C4-2B (cell line): ENCODE results near the gene ALDH16A1.

Source experiments
- ZFX ChIP-seq: fragments of 450-650 bp; IDR thresholded peaks from 2 replicates; pipeline ENCODE4 v1.6.1; 2017
- TF ChIP-seq, protein P1 (sequence below): fragments of 450-650 bp; conservative IDR thresholded peaks from 2 replicates; pipeline ENCODE4 v1.5.1; 2017; ENCODE audit warnings: mild to moderate bottlenecking

GRCh38 chr19:49486232-49486631, 33.2 kb downstream of the ALDH16A1 start:
- TF ChIP-seq, protein P1, sequence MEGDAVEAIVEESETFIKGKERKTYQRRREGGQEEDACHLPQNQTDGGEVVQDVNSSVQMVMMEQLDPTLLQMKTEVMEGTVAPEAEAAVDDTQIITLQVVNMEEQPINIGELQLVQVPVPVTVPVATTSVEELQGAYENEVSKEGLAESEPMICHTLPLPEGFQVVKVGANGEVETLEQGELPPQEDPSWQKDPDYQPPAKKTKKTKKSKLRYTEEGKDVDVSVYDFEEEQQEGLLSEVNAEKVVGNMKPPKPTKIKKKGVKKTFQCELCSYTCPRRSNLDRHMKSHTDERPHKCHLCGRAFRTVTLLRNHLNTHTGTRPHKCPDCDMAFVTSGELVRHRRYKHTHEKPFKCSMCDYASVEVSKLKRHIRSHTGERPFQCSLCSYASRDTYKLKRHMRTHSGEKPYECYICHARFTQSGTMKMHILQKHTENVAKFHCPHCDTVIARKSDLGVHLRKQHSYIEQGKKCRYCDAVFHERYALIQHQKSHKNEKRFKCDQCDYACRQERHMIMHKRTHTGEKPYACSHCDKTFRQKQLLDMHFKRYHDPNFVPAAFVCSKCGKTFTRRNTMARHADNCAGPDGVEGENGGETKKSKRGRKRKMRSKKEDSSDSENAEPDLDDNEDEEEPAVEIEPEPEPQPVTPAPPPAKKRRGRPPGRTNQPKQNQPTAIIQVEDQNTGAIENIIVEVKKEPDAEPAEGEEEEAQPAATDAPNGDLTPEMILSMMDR: no peak
- no peak for TF ChIP-seq ZFX
